ENCODE measurements around the gene SLC25A42.

DNA sequence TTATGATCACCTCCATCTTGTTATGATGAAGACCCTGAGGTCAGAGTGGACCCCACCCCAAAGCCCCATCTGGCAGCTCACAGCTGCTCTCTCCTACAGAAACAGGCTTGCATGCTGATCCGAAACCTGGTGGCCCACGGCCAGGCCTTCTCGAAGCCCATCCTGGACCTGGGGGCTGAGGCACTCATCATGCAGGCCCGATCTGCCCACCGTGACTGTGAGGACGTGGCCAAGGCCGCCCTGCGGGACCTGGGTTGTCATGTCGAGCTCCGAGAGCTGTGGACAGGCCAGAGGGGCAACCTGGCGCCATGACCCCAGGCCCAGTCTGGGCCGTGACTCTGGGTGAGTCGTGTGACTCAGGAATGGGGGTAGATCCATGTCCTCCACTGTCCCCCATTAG, 6.5 kb upstream of the SLC25A42 start:
- TF ChIP-seq KAT2B (IDR thresholded peaks at IDR 0.05; ENCODE audit: borderline replicate concordance, low read depth, low read length) (no peak), NCOA2 (CRISPR knock-in tag; IDR thresholded peaks at IDR 0.05) (no peak), FOXK2 (IDR thresholded peaks at IDR 0.05) (no peak), SUZ12 (IDR thresholded peaks at IDR 0.05; ENCODE audit: low read depth, low read length) (no peak), ZNF234 (CRISPR knock-in tag; conservative IDR thresholded peaks at IDR 0.05) (no peak), FOXA3 (CRISPR knock-in tag; IDR thresholded peaks at IDR 0.05) (no peak), NFE2L1 (CRISPR knock-in tag; IDR thresholded peaks at IDR 0.05; ENCODE audit: borderline replicate concordance) (no peak), EHMT2 (IDR thresholded peaks at IDR 0.05; ENCODE audit: borderline replicate concordance, low read depth, low read length) (no peak)
- TF ChIP-seq, protein P1, sequence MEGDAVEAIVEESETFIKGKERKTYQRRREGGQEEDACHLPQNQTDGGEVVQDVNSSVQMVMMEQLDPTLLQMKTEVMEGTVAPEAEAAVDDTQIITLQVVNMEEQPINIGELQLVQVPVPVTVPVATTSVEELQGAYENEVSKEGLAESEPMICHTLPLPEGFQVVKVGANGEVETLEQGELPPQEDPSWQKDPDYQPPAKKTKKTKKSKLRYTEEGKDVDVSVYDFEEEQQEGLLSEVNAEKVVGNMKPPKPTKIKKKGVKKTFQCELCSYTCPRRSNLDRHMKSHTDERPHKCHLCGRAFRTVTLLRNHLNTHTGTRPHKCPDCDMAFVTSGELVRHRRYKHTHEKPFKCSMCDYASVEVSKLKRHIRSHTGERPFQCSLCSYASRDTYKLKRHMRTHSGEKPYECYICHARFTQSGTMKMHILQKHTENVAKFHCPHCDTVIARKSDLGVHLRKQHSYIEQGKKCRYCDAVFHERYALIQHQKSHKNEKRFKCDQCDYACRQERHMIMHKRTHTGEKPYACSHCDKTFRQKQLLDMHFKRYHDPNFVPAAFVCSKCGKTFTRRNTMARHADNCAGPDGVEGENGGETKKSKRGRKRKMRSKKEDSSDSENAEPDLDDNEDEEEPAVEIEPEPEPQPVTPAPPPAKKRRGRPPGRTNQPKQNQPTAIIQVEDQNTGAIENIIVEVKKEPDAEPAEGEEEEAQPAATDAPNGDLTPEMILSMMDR (CRISPR knock-in tag; IDR thresholded peaks at IDR 0.05), result no peak
- TF ChIP-seq, protein P2, sequence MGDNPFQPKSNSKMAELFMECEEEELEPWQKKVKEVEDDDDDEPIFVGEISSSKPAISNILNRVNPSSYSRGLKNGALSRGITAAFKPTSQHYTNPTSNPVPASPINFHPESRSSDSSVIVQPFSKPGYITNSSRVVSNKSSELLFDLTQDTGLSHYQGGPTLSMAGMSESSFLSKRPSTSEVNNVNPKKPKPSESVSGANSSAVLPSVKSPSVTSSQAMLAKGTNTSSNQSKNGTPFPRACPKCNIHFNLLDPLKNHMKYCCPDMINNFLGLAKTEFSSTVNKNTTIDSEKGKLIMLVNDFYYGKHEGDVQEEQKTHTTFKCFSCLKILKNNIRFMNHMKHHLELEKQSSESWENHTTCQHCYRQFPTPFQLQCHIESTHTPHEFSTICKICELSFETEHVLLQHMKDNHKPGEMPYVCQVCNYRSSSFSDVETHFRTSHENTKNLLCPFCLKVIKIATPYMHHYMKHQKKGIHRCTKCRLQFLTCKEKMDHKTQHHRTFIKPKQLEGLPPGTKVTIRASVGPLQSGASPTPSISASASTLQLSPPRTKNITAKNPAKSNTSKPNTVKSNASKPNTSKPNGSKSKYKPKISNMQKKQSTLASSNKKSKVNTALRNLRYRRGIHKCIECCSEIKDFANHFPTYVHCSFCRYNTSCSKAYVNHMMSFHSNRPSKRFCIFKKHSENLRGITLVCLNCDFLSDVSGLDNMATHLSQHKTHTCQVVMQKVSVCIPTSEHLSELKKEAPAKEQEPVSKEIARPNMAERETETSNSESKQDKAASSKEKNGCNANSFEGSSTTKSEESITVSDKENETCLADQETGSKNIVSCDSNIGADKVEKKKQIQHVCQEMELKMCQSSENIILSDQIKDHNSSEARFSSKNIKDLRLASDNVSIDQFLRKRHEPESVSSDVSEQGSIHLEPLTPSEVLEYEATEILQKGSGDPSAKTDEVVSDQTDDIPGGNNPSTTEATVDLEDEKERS (CRISPR knock-in tag; IDR thresholded peaks at IDR 0.05), result no peak
- TF ChIP-seq, protein P3, sequence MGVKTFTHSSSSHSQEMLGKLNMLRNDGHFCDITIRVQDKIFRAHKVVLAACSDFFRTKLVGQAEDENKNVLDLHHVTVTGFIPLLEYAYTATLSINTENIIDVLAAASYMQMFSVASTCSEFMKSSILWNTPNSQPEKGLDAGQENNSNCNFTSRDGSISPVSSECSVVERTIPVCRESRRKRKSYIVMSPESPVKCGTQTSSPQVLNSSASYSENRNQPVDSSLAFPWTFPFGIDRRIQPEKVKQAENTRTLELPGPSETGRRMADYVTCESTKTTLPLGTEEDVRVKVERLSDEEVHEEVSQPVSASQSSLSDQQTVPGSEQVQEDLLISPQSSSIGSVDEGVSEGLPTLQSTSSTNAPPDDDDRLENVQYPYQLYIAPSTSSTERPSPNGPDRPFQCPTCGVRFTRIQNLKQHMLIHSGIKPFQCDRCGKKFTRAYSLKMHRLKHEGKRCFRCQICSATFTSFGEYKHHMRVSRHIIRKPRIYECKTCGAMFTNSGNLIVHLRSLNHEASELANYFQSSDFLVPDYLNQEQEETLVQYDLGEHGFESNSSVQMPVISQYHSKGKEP (CRISPR knock-in tag; IDR thresholded peaks at IDR 0.05), result no peak
- TF ChIP-seq, protein P4, sequence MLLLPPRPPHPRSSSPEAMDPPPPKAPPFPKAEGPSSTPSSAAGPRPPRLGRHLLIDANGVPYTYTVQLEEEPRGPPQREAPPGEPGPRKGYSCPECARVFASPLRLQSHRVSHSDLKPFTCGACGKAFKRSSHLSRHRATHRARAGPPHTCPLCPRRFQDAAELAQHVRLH (CRISPR knock-in tag; IDR thresholded peaks at IDR 0.05; ENCODE audit: borderline replicate concordance, low read depth), result no peak

All from HepG2 (cell line).